Measurements from ENCODE around the gene ATP13A4. TPM values are rescaled to one million over a fixed set of nuclear protein-coding genes. Genes with fewer than 3 reads are reported as not detected.

ATP13A4 gene
- polyA plus RNA-seq, 3 donors: 0.08 to 0.21 (median 0.19) TPM

GRCh38 chr3:193496658-193497057, 58.0 kb downstream of the ATP13A4 start:
- H3K9ac ChIP-seq (ENCODE audit: insufficient read depth, low read length, poor library complexity, severe bottlenecking): no peak overlapping the region
- DNase-seq: no peak
- intact Hi-C loops (cut with micrococcal nuclease): no loop called here
- no peak for TF ChIP-seq CTCF (IDR thresholded peaks at IDR 0.05)
- no CpG with 5 or more reads among the region's 6 CpGs for WGBS (ENCODE audit: insufficient coverage)
- no peak overlapping the region for H2AFZ ChIP-seq (ENCODE audit: insufficient read depth, low read depth, low read length, poor library complexity, severe bottlenecking)
- no peak overlapping the region for H3K4me3 Mint-ChIP-seq
- H3K9me3 Mint-ChIP-seq: no peaks in the 10 kb centered on the region
- H3K36me3 Mint-ChIP-seq: no peaks in the 10 kb centered on the region
- H4K20me1 ChIP-seq (ENCODE audit: insufficient read depth, low read length): no peaks in the 10 kb centered on the region
- H3K27ac ChIP-seq (ENCODE audit: low read depth in 1 of 2, low read length in 2 of 2): no peak overlapping the region
- H3K27ac Mint-ChIP-seq: no peak overlapping the region
- H3K27me3 Mint-ChIP-seq (ENCODE audit: low read depth in 3 of 3): peaks cover 0 to 2% (median 2%) of the 10 kb centered on the region in 3 donors
- H3K4me1 Mint-ChIP-seq: peaks cover 24% of the 10 kb centered on the region
- no peak overlapping the region for H3K4me2 ChIP-seq (replicated peaks; ENCODE audit: extremely low read depth, low read length, poor library complexity, severe bottlenecking)
- H3K27me3 ChIP-seq (ENCODE audit: control insufficient read depth in 2 of 2, insufficient read depth in 2 of 2, low read length in 2 of 2): no peaks in the 10 kb centered on the region
- H3K9me3 ChIP-seq (replicated peaks in 1 of 2; ENCODE audit: control insufficient read depth in 1 of 2, insufficient read depth in 1 of 2, low read length in 2 of 2): no peaks in the 10 kb centered on the region
- no peak overlapping the region for H3K4me3 ChIP-seq (replicated peaks in 1 of 3; ENCODE audit: low read depth in 2 of 3, low read length in 3 of 3)
- peaks cover 18 to 24% of the 10 kb centered on the region in 2 donors for H3K4me1 ChIP-seq (ENCODE audit: control insufficient read depth in 1 of 2, insufficient read depth in 2 of 2, low read length in 2 of 2)
- no peaks in the 10 kb centered on the region for H3K79me2 ChIP-seq (ENCODE audit: insufficient read depth, low read length)
- no peaks in the 10 kb centered on the region for H3K36me3 ChIP-seq (replicated peaks in 1 of 2; ENCODE audit: control insufficient read depth in 1 of 2, insufficient read depth in 2 of 2, low read length in 2 of 2)

DNA sequence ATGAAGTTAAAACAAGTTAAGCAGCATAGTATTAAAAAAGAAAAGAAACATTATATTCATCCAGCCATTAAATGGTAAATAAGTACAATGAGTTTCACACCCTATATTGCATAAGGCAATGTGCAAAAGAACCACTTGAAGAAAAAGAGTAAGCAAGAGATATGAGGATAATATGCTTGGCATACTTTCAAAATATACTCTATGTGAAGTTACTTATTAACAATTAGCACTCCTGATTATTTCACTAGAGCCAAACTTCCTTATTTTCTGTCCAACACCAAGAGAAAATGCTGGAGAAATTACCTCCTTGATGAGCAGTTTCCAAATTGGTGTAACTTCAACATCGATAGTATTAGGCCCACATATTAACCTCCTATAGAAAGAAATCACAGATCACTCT, 63.7 kb downstream of the ATP13A4 start:
- H3K9me3 ChIP-seq (replicated peaks in 1 of 2; ENCODE audit: control insufficient read depth in 1 of 2, insufficient read depth in 1 of 2, low read length in 2 of 2): no peaks in the 10 kb centered on the region

More for the DNA sequence above, 63.7 kb downstream of the ATP13A4 start:
- Mint-ChIP-seq H3K27ac (peak overlapping the region in 2 of 7 donors; percentile 30 to 86), H3K4me1 (peaks cover 14% of the 10 kb centered on the region), H3K36me3 (no peaks in the 10 kb centered on the region), H3K9me3 (peaks cover 0 to 3% (median 1%) of the 10 kb centered on the region in 7 donors), H3K4me3 (no peak overlapping the region), H3K27me3 (ENCODE audit: low read depth in 3 of 3) (peaks cover 0 to 2% (median 0%) of the 10 kb centered on the region in 3 donors)
- intact Hi-C loops (cut with micrococcal nuclease): no loop called here
- Histone ChIP-seq H3K4me2 (replicated peaks; ENCODE audit: extremely low read depth, low read length, poor library complexity, severe bottlenecking) (no peak overlapping the region), H3K36me3 (replicated peaks in 1 of 2; ENCODE audit: control insufficient read depth in 1 of 2, insufficient read depth in 2 of 2, low read length in 2 of 2) (no peaks in the 10 kb centered on the region), H3K9ac (ENCODE audit: insufficient read depth, low read length, poor library complexity, severe bottlenecking) (no peak overlapping the region), H4K20me1 (ENCODE audit: insufficient read depth, low read length) (no peaks in the 10 kb centered on the region), H3K79me2 (ENCODE audit: insufficient read depth, low read length) (no peaks in the 10 kb centered on the region), H3K4me1 (ENCODE audit: control insufficient read depth in 1 of 2, insufficient read depth in 2 of 2, low read length in 2 of 2) (peaks cover 11 to 19% of the 10 kb centered on the region in 2 donors), H3K27me3 (ENCODE audit: control insufficient read depth in 2 of 2, insufficient read depth in 2 of 2, low read length in 2 of 2) (no peaks in the 10 kb centered on the region), H2AFZ (ENCODE audit: insufficient read depth, low read depth, low read length, poor library complexity, severe bottlenecking) (no peak overlapping the region), H3K4me3 (replicated peaks in 1 of 3; ENCODE audit: low read depth in 2 of 3, low read length in 3 of 3) (no peak overlapping the region), H3K27ac (ENCODE audit: low read depth in 1 of 2, low read length in 2 of 2) (no peak overlapping the region)
- no CpG with 5 or more reads among the region's 1 CpG for WGBS (ENCODE audit: insufficient coverage)
- TF ChIP-seq CTCF (IDR thresholded peaks at IDR 0.05): no peak
- no peak for DNase-seq

Measured in CD14-positive monocyte (primary cell).